SK-N-SH (cell line): ENCODE measurements around the gene EYA3. TPM values are rescaled to one million over a fixed set of nuclear protein-coding genes. Genes with fewer than 3 reads are reported as not detected.
A peak's percentile ranks its signal among the peaks of the same experiment; 100 is the strongest.

Experiments used
- CTCF ChIA-PET: fragments of 300-600, 350-600 bp; formaldehyde crosslinking; extraction: SDS; loops from one replicate; lab custom pipeline; 2021; lab: Yijun Ruan, JAX
- POLR2A ChIA-PET: fragments of 350-600 bp; sonication (Branson Sonifier 250); formaldehyde crosslinking; extraction: SDS; loops from one replicate; lab custom pipeline; 2020; ENCODE audit warnings: antibody characterized with exemption, inconsistent platforms; lab: Yijun Ruan, JAX
- DNase-seq: peaks from one replicate; pipeline ENCODE4 v3.0.0; 2012
- H2AFZ ChIP-seq: fragments of 200-600 bp; sonication (generic); 2 replicates; pipeline ENCODE4 v1.8.1; 2016; ENCODE audit warnings: antibody characterized with exemption, mild to moderate bottlenecking, low read depth
- H3F3A ChIP-seq: fragments of 200-600 bp; sonication (generic); replicated peaks from 2 replicates; pipeline ENCODE3; 2016; ENCODE audit warnings: antibody characterized with exemption, mild to moderate bottlenecking; ENCODE audit not compliant: insufficient read depth
- H3K27ac ChIP-seq, 2 experiments: fragments of 200-500 bp in 1 of 2; fragments of 200-600 bp in 1 of 2; sonication (Bioruptor generic) in 1 of 2; sonication (generic), shearing (Covaris generic) in 1 of 2; 2 replicates each; pipeline versions ENCODE4 v1.5.1 to v1.6.1; 2014 to 2016; ENCODE audit warnings: low read depth in 2 of 2, inconsistent platforms in 1 of 2, low read length in 1 of 2, mild to moderate bottlenecking in 1 of 2, mixed read lengths in 1 of 2
- H3K27me3 ChIP-seq: fragments of 200-600 bp; sonication (generic), shearing (Covaris generic); 2 replicates; pipeline ENCODE4 v1.6.1; 2016; ENCODE audit warnings: mixed run types; ENCODE audit not compliant: insufficient read depth
- H3K36me3 ChIP-seq, 2 experiments: fragments of 200-500 bp in 1 of 2; fragments of 200-600 bp in 1 of 2; sonication (Bioruptor generic) in 1 of 2; sonication (generic) in 1 of 2; replicated peaks in 1 of 2; 2 replicates each; pipeline versions ENCODE3 to v1.5.1; 2014 to 2016; ENCODE audit warnings: low read length in 1 of 2, mild to moderate bottlenecking in 1 of 2; ENCODE audit not compliant: insufficient read depth in 2 of 2, control insufficient read depth in 1 of 2
- H3K4me1 ChIP-seq, 2 experiments: fragments of 200-500 bp in 1 of 2; fragments of 200-600 bp in 1 of 2; sonication (Bioruptor generic) in 1 of 2; sonication (generic), shearing (Covaris generic) in 1 of 2; 2 replicates each; pipeline versions ENCODE4 v1.5.1 to v1.6.1; 2014 to 2016; ENCODE audit warnings: low read depth in 1 of 2, low read length in 1 of 2, mixed run types in 1 of 2; ENCODE audit not compliant: insufficient read depth in 2 of 2, control insufficient read depth in 1 of 2
- H3K4me2 ChIP-seq: fragments of 200-600 bp; sonication (generic), shearing (Covaris generic); 2 replicates; pipeline ENCODE4 v1.6.1; 2017; ENCODE audit warnings: mixed run types
- H3K4me3 ChIP-seq, 2 experiments: fragments of 200-500 bp in 1 of 2; fragments of 200-600 bp in 1 of 2; sonication (Bioruptor generic) in 1 of 2; sonication (generic), shearing (Covaris generic) in 1 of 2; 2 replicates each; pipeline versions ENCODE4 v1.5.1 to v1.8.1; 2014 to 2016; ENCODE audit warnings: low read depth in 2 of 2, inconsistent platforms in 1 of 2, low read length in 1 of 2, mild to moderate bottlenecking in 1 of 2, mixed read lengths in 1 of 2, moderate library complexity in 1 of 2
- H3K79me2 ChIP-seq: fragments of 200-600 bp; sonication (generic); 2 replicates; pipeline ENCODE4 v1.8.1; 2017; ENCODE audit warnings: mild to moderate bottlenecking; ENCODE audit not compliant: insufficient read depth
- H3K9ac ChIP-seq: fragments of 200-600 bp; sonication (generic); 2 replicates; pipeline ENCODE4 v1.6.1; 2017; ENCODE audit warnings: mixed run types
- H3K9me2 ChIP-seq: fragments of 200-600 bp; sonication (generic); 2 replicates; pipeline ENCODE4 v1.6.1; 2017; ENCODE audit warnings: mixed run types
- H3K9me3 ChIP-seq: fragments of 200-600 bp; sonication (generic); 2 replicates; pipeline ENCODE4 v1.6.1; 2017; ENCODE audit warnings: mixed run types, mild to moderate bottlenecking, moderate library complexity
- H4K20me1 ChIP-seq: fragments of 200-600 bp; sonication (generic); 2 replicates; pipeline ENCODE4 v1.6.1; 2017; ENCODE audit warnings: mild to moderate bottlenecking, mixed run types; ENCODE audit not compliant: insufficient read depth
- CTCF ChIP-seq: fragments of 200-600 bp; sonication (generic); IDR thresholded peaks from 2 replicates; pipeline ENCODE4 v1.6.1; 2017; ENCODE audit warnings: antibody characterized with exemption, mild to moderate bottlenecking, moderate library complexity
- EP300 ChIP-seq, 2 experiments: IDR thresholded peaks; 2 replicates each; pipeline versions ENCODE4 v1.4.0 to v1.6.1; 2012; ENCODE audit warnings: borderline replicate concordance in 1 of 2, low read depth in 1 of 2, low read length in 1 of 2
- FOSL2 ChIP-seq: IDR thresholded peaks from 2 replicates; pipeline ENCODE4 v1.4.0; 2012; ENCODE audit warnings: low read depth, mild to moderate bottlenecking, moderate library complexity, borderline replicate concordance
- GABPA ChIP-seq: IDR thresholded peaks from 2 replicates; pipeline ENCODE4 v1.4.0; 2012; ENCODE audit warnings: low read depth, mild to moderate bottlenecking
- GATA2 ChIP-seq: sonication (generic); formaldehyde crosslinking; IDR thresholded peaks from 2 replicates; pipeline ENCODE4 v1.5.0; 2020; ENCODE audit warnings: mild to moderate bottlenecking, missing genetic modification reagents
- MAX ChIP-seq: IDR thresholded peaks from 2 replicates; pipeline ENCODE4 v1.4.0; 2012; ENCODE audit warnings: low read depth
- MXI1 ChIP-seq: IDR thresholded peaks from 2 replicates; pipeline ENCODE4 v1.6.1; 2012; ENCODE audit warnings: mild to moderate bottlenecking, low read depth, low read length, improper control_type of control experiment
- NFIC ChIP-seq: IDR thresholded peaks from 2 replicates; pipeline ENCODE4 v1.4.0; 2012; ENCODE audit warnings: borderline replicate concordance
- NRF1 ChIP-seq: IDR thresholded peaks from 2 replicates; pipeline ENCODE4 v1.6.1; 2012; ENCODE audit warnings: low read depth, mild to moderate bottlenecking, low read length
- POLR2AphosphoS5 ChIP-seq: IDR thresholded peaks from 2 replicates; pipeline ENCODE4 v1.6.1; 2012; ENCODE audit warnings: low read depth, low read length
- RCOR1 ChIP-seq: fragments of 150-350 bp; IDR thresholded peaks from 2 replicates; pipeline ENCODE4 v1.6.1; 2017; ENCODE audit warnings: antibody characterized with exemption, low read length
- REST ChIP-seq: IDR thresholded peaks from 2 replicates; pipeline ENCODE4 v1.6.1; 2012; ENCODE audit warnings: mild to moderate bottlenecking, low read depth, low read length, moderate library complexity
- RFX5 ChIP-seq: IDR thresholded peaks from 2 replicates; pipeline ENCODE4 v1.6.1; 2012; ENCODE audit warnings: mild to moderate bottlenecking, improper control_type of control experiment, low read length
- RXRA ChIP-seq: IDR thresholded peaks from 2 replicates; pipeline ENCODE4 v1.4.0; 2012; ENCODE audit warnings: low read depth, mild to moderate bottlenecking, borderline replicate concordance
- TAF1 ChIP-seq: IDR thresholded peaks from 2 replicates; pipeline ENCODE4 v1.6.1; 2012; ENCODE audit warnings: low read depth, mild to moderate bottlenecking, low read length, moderate library complexity, borderline replicate concordance
- TCF12 ChIP-seq: IDR thresholded peaks from 2 replicates; pipeline ENCODE4 v1.4.0; 2012
- TEAD4 ChIP-seq: IDR thresholded peaks from 2 replicates; pipeline ENCODE4 v1.4.0; 2012; ENCODE audit warnings: mild to moderate bottlenecking, borderline replicate concordance; ENCODE audit not compliant: insufficient read depth
- USF1 ChIP-seq: IDR thresholded peaks from 2 replicates; pipeline ENCODE4 v1.4.0; 2012; ENCODE audit warnings: low read depth, borderline replicate concordance
- YY1 ChIP-seq: IDR thresholded peaks from 2 replicates; pipeline ENCODE4 v1.4.0; 2012; ENCODE audit warnings: low read depth, mild to moderate bottlenecking
- polyA plus RNA-seq, 3 experiments: library from polyadenylated mRNA; depleted of rRNA; stranded (reverse); fragments of >200 nt; gene quantifications; 2 replicates each; pipeline ENCODE4 v1.2.3, GENCODE V29; 2012

Gene EYA3
- polyA plus RNA-seq, 1 of the 3 experiments (the other 2 are of a cell fraction) = 6.5 TPM

GRCh38 chr1:28032281-28032680 is 56.1 kb downstream of the EYA3 start:
- Histone ChIP-seq H3K4me2 (no peak overlapping the region), H3K4me1 (peaks cover 0 to 25% of the 10 kb centered on the region in 2 experiments; a peak in 2 of 4 replicates), H3K79me2 (peaks cover 21% of the 10 kb centered on the region), H3K9me2 (no peaks in the 10 kb centered on the region), H3K4me3 (no peak overlapping the region)
- POLR2A ChIA-PET = no interaction called here
- DNase-seq = no peak
- TF ChIP-seq TEAD4 (no peak), RFX5 (no peak), REST (no peak), CTCF (no peak), USF1 (no peak), NRF1 (no peak), TCF12 (no peak), RXRA (no peak), POLR2AphosphoS5 (no peak), RCOR1 (no peak), GATA2 (no peak), MAX (no peak), YY1 (no peak), MXI1 (no peak), GABPA (no peak), EP300 (IDR thresholded peaks at IDR 0.05; ENCODE audit: borderline replicate concordance in 1 of 2, low read depth in 1 of 2, low read length in 1 of 2) (no peak), NFIC (no peak), TAF1 (no peak), FOSL2 (no peak)
- TF ChIP-seq, all 33 proteins: peak for 0
- Histone ChIP-seq H2AFZ (no peak overlapping the region), H3F3A (peaks cover 32% of the 10 kb centered on the region), H3K36me3 (peaks cover 18 to 21% of the 10 kb centered on the region in 2 experiments), H3K9ac (no peak overlapping the region), H4K20me1 (no peaks in the 10 kb centered on the region), H3K9me3 (no peaks in the 10 kb centered on the region), H3K27ac (peak overlapping the region in 1 of 2 experiments; percentile 19; a peak in 1 of 4 replicates), H3K27me3 (no peaks in the 10 kb centered on the region)
- CTCF ChIA-PET = interaction anchor here (1.3 to 1.7 kb wide), 2 partner anchors 11 to 15 kb away, joined by 4 to 6 read pairs; no protein-coding TSS in a partner anchor
